ENCODE results near the gene AK3.
"Not testable (repeated sequence)": the region's sequence is repeated elsewhere in the genome, so short reads cannot be mapped to it uniquely, and the experiment has no call there.

Gene AK3

DNA sequence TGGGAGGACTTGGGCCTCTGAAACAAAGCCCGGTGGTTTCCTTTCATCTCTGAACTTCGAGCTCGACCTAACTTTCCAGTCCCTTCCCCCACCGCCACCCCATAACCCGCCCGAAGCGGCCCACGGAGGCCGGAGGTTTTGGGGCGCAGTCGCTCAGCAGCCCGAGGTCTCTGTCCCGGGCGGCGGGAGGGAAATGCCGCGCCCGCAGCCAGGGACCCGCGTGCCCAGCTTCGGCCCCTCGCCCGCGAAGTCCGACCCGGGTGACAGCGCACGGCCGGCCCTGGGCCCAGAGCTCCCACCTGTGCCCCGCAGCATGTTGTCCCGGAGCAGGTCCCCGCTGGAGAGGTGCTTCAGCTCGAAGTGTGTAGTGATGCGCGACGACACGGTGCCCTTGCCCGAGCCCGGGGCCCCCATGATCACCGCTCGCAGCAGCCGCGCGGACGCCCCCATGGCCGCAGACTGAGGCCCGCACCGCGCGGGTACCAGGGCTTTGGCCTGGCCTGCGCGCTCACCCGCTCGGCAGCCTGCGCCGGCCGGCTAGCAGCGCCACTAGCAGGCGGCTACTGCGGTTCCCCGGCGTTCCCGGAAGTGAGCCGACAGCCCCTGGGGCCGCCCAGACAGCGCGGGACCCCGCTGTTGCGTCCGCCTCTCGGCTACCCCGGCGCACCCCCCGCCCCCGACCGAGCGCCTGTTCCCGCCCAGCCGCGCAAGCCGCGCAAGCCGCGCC is at the start of gene AK3:
TSS of gene AK3 (minus strand) at position 565 of the 727 bp plus-strand sequence. CDS start at position 450, 115 bp downstream.
- DNase-seq = peak; percentile 66

DNA sequence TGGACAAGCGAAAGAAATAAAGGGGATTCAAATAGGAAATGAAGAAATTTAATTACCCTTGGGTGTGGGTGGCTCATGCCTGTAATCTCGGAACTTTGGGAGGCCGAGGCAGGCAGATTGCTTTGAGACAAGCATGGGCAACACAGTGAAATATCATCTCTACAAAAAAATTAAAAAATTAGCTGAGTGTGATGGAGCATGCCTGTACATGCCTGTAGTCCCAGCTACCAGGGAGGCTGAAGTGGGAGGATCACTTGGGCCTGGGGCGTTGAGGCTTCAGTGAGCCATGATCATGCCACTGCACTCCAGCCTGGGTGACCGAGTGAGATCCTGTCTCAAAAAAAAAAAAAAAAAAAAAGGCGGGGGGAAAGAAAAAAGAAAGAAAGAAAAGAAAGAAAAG is 47.7 kb upstream of the AK3 start:
- DNase-seq = no peak

DNA sequence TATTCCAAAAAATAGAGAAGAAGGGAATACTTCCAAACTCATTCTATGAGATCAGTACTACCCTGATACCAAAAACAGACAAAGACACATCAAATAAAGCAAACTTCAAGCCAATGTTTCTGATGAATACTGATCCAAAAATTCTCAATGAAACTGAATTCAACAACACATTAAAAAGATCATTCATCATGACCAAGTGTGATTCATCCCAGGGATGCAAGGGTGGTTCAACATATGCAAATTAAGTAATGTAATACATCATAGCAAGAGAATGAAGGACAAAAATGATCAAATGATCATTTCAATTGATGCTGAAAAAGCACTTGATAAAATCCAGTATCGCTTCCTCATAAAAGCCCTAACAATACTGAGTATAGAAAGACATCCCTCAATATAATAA is 46.9 kb upstream of the AK3 start:
- DNase-seq = no peak

DNA sequence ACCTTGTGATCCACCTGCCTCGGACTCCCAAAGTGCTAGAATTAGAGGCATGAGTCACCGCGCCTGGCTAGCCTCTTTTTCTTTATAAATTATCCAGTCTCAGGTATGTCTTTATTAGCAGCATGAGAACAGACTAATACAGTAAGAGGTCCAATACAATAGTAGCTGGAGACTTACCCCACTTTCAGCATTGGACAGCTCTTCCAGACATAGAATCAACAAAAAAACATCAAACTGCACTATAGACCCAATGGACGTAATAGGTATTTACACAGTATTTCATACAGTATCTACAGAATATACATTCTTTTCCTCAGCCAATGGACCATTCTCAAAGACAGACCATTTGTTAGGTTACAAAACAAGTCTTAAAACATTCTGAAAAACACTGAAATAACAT is 45.6 kb upstream of the AK3 start:
- DNase-seq = no peak

DNA sequence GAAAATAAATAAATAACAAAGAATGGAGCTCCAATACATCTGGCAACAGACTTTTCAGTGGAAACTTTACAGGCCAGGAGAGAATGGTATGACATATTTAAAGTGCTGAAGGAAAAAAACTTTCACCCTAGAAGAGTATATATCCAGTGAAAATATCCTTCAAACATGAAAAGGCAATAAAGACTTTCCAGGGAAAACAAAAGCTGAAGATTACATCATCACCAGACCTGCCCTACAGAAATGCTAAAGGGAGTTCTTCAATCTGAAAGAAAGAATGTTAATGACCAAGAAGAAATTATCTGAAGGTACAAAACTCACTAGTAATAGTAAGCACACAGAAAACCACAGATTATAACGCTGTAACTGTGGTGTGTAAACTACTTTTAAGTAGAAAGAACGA is 43.4 kb upstream of the AK3 start:
- DNase-seq = no peak

DNA sequence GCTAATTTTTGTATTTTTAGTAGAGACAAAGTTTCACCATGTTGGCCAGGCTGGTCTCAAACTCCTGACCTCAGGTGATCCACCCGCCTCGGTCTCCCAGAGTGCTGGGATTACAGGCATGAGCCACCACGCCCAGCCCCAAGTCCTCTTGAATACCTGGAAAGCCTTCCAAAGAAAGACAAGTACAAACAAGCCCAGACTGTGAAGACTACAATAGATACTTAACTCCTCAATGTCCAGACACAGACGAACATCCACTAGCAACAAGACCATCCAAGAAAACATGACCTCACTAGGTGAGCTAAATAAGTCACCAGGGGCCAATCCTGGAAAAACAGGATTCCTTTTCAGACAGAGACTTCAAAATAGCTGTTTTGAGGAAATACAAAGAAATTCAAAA is 42.2 kb upstream of the AK3 start:
- DNase-seq = not testable (repeated sequence)

DNA sequence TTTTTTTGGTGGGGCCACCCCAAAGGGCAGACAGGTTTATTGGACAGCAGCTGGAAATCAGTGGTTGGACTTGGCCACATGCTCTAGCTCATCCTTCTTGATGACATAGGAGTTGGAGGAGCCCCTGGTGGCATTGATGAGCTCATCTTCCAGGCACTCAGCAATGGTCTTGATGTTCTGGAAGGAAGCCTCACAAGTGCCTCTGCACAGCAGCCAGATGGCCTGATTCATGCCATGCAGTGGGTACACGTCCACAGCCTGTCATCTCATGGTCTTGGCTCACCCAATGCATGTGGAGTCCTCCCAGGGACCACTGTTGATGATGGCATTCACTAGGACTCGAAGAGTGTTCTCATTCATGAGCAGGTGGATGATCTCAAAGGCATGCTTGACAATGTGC is 40.4 kb upstream of the AK3 start:
- no peak for DNase-seq

DNA sequence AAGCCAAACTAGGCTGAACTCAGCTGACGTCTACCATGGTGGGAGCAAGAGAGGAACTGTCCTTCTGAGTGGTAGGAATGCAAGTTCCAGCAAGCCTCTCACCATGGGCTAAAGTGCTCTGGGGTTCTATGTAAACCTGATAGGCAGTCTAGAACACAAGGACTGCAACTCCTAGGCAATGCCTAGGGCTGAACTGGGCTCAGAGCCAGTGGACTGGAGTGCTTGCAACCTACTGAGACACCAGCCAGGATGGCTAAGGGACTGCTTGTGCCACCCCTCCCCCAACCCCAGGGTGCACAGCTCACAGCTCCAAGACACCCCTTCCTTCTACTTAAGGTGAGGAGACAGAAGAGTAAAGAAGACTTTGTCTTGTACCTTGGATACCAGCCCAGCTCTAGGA is 39.6 kb upstream of the AK3 start:
- DNase-seq = no peak

DNA sequence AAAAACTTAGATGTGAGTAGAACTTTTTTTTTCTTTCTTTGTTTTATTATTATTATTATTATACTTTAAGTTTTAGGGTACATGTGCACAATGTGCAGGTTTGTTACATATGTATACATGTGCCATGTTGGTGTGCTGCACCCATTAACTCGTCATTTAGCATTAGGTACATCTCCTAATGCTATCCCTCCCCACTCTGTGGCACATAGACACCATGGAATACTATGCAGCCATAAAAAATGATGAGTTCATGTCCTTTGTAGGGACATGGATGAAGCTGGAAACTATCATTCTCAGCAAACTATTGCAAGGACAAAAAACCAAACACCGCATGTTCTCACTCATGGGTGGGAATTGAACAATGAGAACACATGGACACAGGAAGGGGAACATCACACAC is 34.0 kb upstream of the AK3 start:
- not testable (repeated sequence) for DNase-seq

DNA sequence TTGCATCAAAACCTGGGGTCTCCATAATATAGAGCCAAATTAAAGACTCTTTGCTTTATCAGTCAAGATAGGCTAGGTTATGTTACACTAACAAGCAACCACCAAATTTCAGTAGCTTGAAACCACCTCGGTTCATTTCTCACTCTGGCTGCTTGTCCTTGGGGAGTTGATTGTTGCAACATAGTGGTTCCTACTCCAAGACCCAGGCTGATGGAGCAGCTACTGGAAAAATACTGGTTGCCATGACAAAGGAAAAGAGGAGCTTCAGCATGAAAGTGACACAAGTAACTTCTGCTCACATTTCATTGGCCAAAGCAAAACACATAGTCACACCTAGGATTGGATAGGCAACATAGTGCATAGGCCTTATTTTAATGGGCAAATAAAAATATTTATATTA is 33.2 kb upstream of the AK3 start:
- DNase-seq = no peak

DNA sequence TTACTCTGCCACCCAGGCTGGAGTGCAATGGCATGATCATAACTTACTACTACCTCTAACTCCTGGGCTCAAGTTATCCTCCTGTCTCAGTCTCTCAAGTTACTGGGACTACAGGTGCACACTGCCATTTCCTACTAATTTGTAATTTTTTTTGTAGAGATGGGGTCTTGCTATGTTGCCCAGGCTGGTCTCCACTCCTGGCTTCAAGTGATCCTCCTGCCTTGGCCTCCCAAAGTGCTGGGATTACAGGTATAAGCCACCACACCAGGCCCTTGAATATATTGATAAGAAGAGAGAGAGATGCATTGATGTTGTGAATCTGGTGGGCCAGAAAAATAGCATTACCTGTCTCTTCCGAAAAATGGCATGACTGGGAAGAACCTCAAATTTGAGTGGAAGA is 30.8 kb upstream of the AK3 start:
- DNase-seq = no peak

DNA sequence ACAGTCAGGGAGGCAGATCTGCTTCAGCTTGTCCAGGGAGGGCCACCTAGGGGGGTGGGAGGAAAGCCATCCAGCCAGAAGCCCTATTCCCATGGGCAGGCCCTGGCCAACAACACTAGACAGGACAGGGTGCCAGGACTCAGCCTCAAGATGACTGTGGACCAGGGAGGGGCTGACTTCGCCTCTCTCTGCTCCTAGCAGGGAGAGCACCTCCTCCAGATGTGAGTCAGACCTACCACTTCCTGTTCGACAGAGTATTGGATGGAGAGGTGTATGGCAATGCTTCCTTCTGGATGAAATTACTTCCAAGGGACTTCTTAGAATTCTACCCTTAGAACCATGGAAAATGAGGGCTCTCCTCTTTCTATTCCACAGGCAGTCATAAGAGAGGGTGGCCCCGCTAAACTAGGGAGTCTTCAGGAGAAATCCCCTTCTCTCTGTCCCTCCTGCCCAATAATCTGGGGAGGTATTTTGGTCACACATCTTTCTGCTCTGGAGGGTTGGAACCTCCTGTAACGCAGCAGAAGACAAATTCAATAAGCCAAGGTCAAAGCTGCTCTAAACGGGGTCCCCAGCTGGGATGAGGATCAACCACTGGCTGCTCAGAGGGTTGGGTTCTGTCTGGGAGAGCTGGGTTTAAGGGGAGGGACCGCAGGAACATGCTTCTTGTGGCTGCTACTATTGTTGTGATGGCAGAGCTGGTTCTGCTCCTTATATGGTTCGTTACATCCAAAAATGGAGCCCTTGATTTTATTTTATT is 28.5 kb upstream of the AK3 start:
- DNase-seq = no peak

DNA sequence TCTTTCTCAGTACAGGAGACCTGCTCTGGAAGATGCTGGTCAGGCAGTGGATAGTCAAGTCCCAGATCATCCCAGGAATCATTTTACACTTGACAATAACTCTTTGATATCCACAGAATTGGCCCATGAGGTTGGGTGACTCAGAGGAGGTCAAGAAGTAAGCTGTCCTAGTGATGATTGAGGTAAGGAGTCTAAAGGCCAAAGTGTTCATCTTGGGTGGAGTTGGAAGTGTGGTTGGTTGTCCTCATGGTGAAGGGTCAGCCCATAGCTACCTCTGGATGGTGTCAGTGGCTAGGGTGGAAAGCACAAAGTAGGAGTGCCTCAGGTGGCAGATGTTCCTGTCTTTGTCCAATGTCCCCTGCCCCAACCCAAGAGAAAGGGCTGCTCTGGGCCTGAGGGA is 27.7 kb upstream of the AK3 start:
- DNase-seq = no peak

DNA sequence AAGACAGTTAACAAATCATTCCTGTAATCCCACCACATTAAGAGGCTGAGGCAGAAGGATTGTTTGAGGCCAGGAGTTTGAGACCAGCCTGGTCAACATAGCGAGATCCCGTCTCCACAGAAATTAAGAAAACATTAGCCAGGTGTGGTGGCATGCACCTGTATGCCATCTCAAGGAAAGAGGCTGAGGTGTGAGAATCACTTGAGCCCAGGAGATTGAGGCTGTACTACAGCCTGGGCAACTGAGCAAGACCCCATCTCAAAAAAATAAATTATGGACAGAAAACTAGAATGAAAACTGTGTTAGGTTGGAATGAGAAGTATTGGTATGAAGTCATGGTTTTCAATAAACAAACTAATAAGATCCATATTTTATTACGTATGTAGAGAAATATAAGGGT is 23.0 kb upstream of the AK3 start:
- no peak for DNase-seq

DNA sequence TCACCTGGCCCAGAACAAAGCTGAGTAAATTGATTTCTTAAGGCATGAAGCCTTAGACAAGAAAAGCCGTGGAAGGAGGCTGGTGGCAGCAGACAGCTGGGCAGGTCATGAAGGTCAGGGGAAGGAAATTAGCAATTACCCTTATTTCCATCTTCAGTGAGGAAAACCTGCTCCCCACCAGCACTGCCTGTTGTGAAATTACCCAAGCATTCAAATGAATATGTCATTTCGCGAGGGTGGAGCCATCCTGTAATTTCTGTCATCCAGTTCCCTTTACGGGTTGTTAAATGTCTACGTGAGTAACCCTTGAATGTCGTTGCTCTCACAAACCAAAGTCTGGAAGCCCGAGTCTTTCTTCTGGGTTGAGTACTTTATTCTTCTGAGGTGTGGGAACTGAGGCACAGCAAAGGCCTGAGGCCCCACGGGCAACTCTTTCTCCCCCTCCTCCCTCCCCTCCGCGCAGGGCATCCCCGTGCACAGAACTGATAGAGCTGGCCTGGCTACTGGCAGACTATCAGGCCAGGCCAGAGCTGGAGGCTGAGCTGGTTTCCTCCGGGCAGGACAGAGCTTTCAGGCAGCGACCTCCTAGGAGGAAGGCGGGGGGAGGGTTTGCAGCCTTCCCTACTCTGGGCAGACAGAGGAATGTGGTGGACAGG is 22.0 kb upstream of the AK3 start:
- no peak for DNase-seq

DNA sequence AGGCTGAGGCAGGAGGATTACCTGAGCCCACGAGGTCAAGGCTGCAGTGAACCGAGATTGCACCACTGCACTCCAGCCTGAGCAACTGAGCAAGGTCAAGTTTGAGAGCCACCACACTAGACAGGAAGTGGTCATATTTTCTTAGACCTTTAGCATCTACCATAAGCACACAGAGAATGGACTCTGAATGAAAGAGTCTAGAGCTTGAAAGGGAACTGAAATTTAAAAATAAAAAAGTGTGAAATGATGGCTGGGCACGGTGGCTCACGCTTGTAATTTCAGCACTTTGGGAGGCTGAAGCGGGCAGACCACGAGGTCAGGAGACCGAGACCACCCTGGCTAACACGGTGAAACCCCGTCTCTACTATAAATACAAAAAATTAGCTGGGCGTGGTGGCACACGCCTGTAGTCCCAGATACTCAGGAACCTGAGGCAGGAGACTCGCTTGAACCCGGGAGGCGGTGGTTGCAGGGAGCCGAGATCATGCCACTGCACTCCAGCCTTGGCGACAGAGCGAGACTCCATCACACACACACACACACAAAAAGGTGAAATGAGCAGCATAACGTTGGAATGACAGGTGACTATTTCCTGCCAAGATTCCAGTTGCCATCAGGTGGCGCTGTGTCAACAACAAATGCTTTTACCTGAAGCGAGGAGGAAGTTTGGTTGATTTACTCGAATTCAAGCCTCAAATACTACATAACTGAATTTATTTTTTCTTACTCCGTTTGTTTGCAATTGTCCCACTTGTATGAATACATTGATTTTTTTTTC is 21.3 kb upstream of the AK3 start:
- peak; percentile 78 for DNase-seq

DNA sequence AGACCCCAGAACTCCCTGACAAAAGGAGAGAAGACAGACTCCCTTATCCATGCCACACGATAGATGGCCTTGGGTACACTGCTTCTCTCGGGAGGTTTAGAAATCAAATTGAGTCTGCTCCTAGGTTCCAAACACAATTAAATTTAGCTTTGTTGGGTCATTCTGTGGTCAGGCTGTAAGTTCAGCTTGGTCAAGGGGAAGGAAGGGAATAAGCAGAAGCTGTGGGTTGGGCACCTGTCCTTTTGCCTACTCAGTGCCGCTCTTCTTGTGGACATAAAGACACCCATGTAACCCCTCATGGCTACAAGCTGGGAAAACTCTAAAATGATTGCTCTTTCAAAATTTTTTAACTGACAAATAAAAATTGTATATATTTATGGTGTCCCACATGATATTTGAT is 19.1 kb upstream of the AK3 start:
- no peak for DNase-seq

DNA sequence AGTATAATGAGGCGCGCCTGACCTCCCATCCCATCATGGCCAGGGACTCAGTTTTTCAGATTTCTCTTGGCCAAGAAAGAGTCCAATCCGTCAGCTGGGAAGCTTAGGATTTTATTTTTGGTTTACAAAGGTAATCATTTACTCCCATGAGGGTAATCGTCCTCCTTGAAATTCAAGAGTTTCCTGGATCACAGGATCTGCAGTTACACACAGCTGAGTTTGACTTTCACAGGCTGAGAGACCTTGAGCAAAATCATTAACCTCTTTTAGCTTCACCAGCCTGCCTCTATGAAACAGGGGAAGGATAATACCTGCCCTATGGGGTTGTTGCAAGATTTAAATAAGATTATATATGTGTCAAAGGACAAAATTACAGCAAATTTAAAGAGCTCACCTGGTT is 15.4 kb upstream of the AK3 start:
- no peak for DNase-seq

DNA sequence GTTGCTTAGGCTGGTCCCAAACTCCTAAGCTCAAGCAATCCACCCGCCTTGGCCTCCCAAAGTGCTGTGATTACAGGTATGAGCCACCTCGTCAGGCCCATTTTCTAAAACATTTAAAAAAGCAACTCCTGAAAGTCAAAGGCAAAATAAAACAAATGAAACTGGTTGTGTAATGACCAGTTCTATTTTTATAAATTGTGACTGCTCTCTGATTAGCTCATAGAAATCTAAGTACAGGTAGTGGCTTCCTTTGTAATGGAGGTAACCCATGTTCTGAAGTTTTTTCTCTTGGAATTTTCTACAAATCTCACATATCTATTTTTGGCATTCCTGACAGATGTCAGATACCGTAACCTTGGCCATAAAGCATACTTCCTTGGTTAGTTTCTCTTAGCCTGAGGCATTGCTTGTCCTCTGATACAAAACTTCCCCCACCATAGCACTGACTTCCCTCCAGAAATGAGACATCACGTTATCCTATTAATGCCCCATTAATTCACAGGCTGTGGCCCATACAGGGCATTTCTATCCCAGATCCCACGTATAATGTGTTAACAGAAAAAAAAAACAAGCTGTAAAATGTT is 14.1 kb upstream of the AK3 start:
- no peak for DNase-seq

DNA sequence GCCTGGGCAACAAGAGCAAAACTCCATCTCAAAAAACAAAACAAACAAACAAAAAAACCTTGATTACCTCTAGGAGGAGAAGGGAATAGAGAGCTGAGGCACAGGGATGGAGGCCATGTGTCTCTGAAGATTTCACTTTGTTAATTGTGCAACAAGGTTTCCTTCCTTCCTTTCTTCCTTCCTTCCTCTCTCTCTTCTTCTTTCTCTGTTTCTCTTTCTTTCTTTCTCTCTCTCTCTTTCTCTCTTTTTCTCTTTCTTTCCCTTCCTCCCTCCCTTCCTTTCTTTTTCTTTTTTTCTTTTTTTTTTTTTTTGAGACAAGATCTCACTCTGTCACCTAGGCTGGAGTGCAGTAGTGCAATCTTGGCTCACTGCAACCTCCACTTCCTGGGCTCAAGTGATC is 13.5 kb upstream of the AK3 start:
- not testable (repeated sequence) for DNase-seq

DNA sequence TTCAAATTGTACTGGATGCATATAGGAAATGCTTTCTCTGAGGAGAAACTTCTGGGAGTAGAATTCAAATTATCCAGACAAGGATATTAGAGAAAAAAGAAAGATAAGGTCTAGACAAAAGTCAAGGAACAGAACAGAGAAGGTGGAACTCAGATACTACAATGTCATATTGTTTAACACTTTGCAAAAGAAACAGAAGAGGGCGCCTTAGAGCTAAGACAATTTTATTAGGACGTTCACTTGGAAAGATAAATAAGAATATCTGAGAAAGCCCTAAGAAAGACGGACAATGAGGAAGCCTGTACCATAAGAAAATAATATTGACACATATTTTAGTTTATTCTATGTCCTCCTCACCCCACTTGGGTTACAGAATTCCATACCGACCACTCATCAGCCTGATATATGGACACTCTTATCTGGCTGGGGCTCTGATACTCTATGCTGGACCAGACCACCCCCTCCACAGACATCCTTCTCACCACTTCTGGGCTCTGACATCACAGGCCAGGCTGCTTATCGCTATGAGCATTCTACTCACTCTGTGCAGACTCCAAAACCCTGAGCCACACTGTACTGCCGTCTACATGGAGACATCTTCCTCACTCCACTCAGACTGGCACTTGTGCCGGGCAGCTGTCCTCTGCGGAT is 9.1 kb upstream of the AK3 start:
- DNase-seq = no peak

DNA sequence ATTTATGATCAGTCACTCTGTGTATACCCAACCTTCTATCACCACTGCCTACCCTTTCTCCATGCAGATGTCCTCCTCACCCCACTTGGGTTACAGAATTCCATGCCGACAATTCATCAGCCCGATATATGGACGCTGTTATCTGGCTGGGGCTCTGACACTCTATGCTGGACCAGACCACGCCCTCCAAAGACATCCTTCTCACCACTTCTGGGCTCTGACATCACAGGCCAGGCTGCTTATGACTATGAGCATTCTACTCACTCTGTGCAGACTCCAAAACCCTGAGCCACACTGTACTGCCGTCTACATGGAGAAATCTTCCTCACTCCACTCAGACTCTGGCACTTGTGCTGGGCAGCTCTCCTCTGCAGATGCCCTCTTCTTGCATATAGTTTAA is 7.6 kb upstream of the AK3 start:
- DNase-seq = no peak
